HepG2 (cell line): ENCODE data around the gene UBE2M. TPM values are rescaled to one million over a fixed set of nuclear protein-coding genes. Genes with fewer than 3 reads are reported as not detected.

ENCODE experiments used
- ARNT ChIP-seq: fragments of 450-650 bp; IDR thresholded peaks from 2 replicates; pipeline ENCODE4 v1.6.1; 2017
- FOXO4 ChIP-seq: sonication (generic); formaldehyde crosslinking; conservative IDR thresholded peaks from 2 replicates; pipeline ENCODE4 v1.8.1; 2023; ENCODE audit warnings: missing genetic modification reagents
- IKZF1 ChIP-seq: fragments of 450-650 bp; IDR thresholded peaks from 2 replicates; pipeline ENCODE4 v1.7.1; 2016
- KDM3A ChIP-seq: IDR thresholded peaks from 2 replicates; pipeline ENCODE4 v1.6.1; 2018; ENCODE audit warnings: low read depth, missing compliant biosample characterization
- MTF2 ChIP-seq: sonication (generic); formaldehyde crosslinking; IDR thresholded peaks from 2 replicates; pipeline ENCODE4 v1.5.0; 2020; ENCODE audit warnings: missing genetic modification reagents, borderline replicate concordance
- NBN ChIP-seq: fragments of 450-650 bp; conservative IDR thresholded peaks from 2 replicates; pipeline ENCODE4 v1.6.1; 2017
- NFYB ChIP-seq: sonication (generic); formaldehyde crosslinking; IDR thresholded peaks from 2 replicates; pipeline ENCODE4 v1.4.0; 2020; ENCODE audit warnings: missing genetic modification reagents
- RAD51 ChIP-seq: fragments of 450-650 bp; IDR thresholded peaks from 2 replicates; pipeline ENCODE4 v1.6.1; 2016; ENCODE audit warnings: borderline replicate concordance
- REL ChIP-seq: sonication (generic); formaldehyde crosslinking; conservative IDR thresholded peaks from 2 replicates; pipeline ENCODE4 v1.8.0; 2022; ENCODE audit warnings: mild to moderate bottlenecking, missing genetic modification reagents, moderate library complexity
- RNF219 ChIP-seq: sonication (generic); formaldehyde crosslinking; IDR thresholded peaks from 2 replicates; pipeline ENCODE4 v1.5.0; 2020; ENCODE audit warnings: mild to moderate bottlenecking, missing genetic modification reagents
- SIN3A ChIP-seq: IDR thresholded peaks from 2 replicates; pipeline ENCODE4 v1.6.1; 2011; ENCODE audit warnings: low read depth, mild to moderate bottlenecking, control low read depth, low read length, borderline replicate concordance
- SPEN ChIP-seq: sonication (generic); formaldehyde crosslinking; IDR thresholded peaks from 2 replicates; pipeline ENCODE4 v1.5.1; 2020; ENCODE audit warnings: low read depth, mild to moderate bottlenecking, missing genetic modification reagents
- SYNCRIP ChIP-seq: fragments of 200-400 bp; formaldehyde crosslinking; IDR thresholded peaks from 2 replicates; pipeline ENCODE4 v1.6.1; 2018; ENCODE audit warnings: mild to moderate bottlenecking, low read depth, low read length; ENCODE audit not compliant: insufficient read depth
- TAF15 ChIP-seq: fragments of 200-400 bp; formaldehyde crosslinking; IDR thresholded peaks from one replicate; pipeline ENCODE4 v1.6.1; 2018; ENCODE audit warnings: mild to moderate bottlenecking, low read depth, low read length; ENCODE audit not compliant: poor library complexity, severe bottlenecking
- ZBTB38 ChIP-seq: sonication (generic); formaldehyde crosslinking; IDR thresholded peaks from 2 replicates; pipeline ENCODE4 v1.5.1; 2020; ENCODE audit warnings: mild to moderate bottlenecking, missing genetic modification reagents
- ZNF251 ChIP-seq: sonication (generic); formaldehyde crosslinking; IDR thresholded peaks from 2 replicates; pipeline ENCODE4 v1.9.0; 2021; ENCODE audit warnings: mild to moderate bottlenecking, missing genetic modification reagents
- ZNF274 ChIP-seq: sonication (generic); formaldehyde crosslinking; IDR thresholded peaks from 2 replicates; pipeline ENCODE4 v1.5.1; 2020; ENCODE audit warnings: mild to moderate bottlenecking, missing genetic modification reagents
- ZNF343 ChIP-seq: sonication (generic); formaldehyde crosslinking; IDR thresholded peaks from 2 replicates; pipeline ENCODE4 v1.4.0; 2020; ENCODE audit warnings: mild to moderate bottlenecking, missing genetic modification reagents
- ZNF451 ChIP-seq: sonication (generic); formaldehyde crosslinking; IDR thresholded peaks from 2 replicates; pipeline ENCODE4 v1.5.0; 2020; ENCODE audit warnings: mild to moderate bottlenecking, missing genetic modification reagents
- ZNF547 ChIP-seq: sonication (generic); formaldehyde crosslinking; IDR thresholded peaks from 2 replicates; pipeline ENCODE4 v1.5.1; 2020; ENCODE audit warnings: mild to moderate bottlenecking, missing genetic modification reagents
- ZNF83 ChIP-seq: sonication (generic); formaldehyde crosslinking; IDR thresholded peaks from 2 replicates; pipeline ENCODE4 v1.4.0; 2020; ENCODE audit warnings: missing genetic modification reagents, mild to moderate bottlenecking, borderline replicate concordance
- ZSCAN12 ChIP-seq: sonication (generic); formaldehyde crosslinking; IDR thresholded peaks from 2 replicates; pipeline ENCODE4 v1.9.0; 2021; ENCODE audit warnings: mild to moderate bottlenecking, missing genetic modification reagents
- polyA plus RNA-seq, 8 experiments: library from polyadenylated mRNA; depleted of rRNA in 3 of 8; stranded (reverse) in 7 of 8; unstranded in 1 of 8; fragments of >200 nt; fragmentation: Illumina TruSeq in 4 of 8; extraction: Trizol in 4 of 8; gene quantifications; 2 replicates each; pipeline versions ENCODE4 v1.2.1 to v1.2.3, GENCODE V29; 2011 to 2016; ENCODE audit warnings: low read depth in 4 of 8, missing spikeins in 1 of 8, mixed read lengths in 1 of 8; ENCODE audit not compliant: insufficient read depth in 1 of 8
- total RNA-seq, 5 experiments: library from RNA; depleted of rRNA; stranded (reverse); fragments of >200 nt; fragmentation: Illumina TruSeq; extraction: Trizol; gene quantifications; 2 replicates each; pipeline ENCODE4 v1.2.3, GENCODE V29; 2016; ENCODE audit warnings: low read depth in 1 of 5
- TF ChIP-seq, protein P1 (sequence below): sonication (generic); formaldehyde crosslinking; IDR thresholded peaks from 2 replicates; pipeline ENCODE4 v1.8.0; 2022; ENCODE audit warnings: missing genetic modification reagents, mild to moderate bottlenecking, moderate library complexity, borderline replicate concordance
- TF ChIP-seq, protein P2 (sequence below): sonication (generic); formaldehyde crosslinking; conservative IDR thresholded peaks from 2 replicates; pipeline ENCODE4 v1.8.0; 2022; ENCODE audit warnings: low read depth, missing genetic modification reagents

The UBE2M gene
- total and polyA plus RNA-seq, 2 of the 13 experiments (the other 11 are each of a cell fraction or from before 2014, with no cell fraction given): 36.2 to 50.3 TPM

- TF ChIP-seq ZNF547 (CRISPR knock-in tag): no peak; the same call in 1 of the 2 replicates
- no peak for TF ChIP-seq SYNCRIP
- 0 out of 2 replicates have a peak, but pooled peaks have one; percentile 70 for TF ChIP-seq KDM3A (CRISPR knock-in tag)
- TF ChIP-seq MTF2 (CRISPR knock-in tag): no peak; the same call in 1 of the 2 replicates
- no peak; the same call in 1 of the 2 replicates for TF ChIP-seq SIN3A
- TF ChIP-seq FOXO4 (CRISPR knock-in tag): 0 out of 2 replicates have a peak, but pooled peaks have one; percentile 96
- no peak for TF ChIP-seq ZNF83 (CRISPR knock-in tag)
- no peak for TF ChIP-seq REL
- TF ChIP-seq NFYB (CRISPR knock-in tag): peak; percentile 89
- no peak for TF ChIP-seq RNF219 (CRISPR knock-in tag)
- no peak for TF ChIP-seq ZSCAN12 (CRISPR knock-in tag)
- no peak for TF ChIP-seq RAD51
- no peak for TF ChIP-seq IKZF1
- TF ChIP-seq, protein P1, sequence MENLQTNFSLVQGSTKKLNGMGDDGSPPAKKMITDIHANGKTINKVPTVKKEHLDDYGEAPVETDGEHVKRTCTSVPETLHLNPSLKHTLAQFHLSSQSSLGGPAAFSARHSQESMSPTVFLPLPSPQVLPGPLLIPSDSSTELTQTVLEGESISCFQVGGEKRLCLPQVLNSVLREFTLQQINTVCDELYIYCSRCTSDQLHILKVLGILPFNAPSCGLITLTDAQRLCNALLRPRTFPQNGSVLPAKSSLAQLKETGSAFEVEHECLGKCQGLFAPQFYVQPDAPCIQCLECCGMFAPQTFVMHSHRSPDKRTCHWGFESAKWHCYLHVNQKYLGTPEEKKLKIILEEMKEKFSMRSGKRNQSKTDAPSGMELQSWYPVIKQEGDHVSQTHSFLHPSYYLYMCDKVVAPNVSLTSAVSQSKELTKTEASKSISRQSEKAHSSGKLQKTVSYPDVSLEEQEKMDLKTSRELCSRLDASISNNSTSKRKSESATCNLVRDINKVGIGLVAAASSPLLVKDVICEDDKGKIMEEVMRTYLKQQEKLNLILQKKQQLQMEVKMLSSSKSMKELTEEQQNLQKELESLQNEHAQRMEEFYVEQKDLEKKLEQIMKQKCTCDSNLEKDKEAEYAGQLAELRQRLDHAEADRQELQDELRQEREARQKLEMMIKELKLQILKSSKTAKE (CRISPR knock-in tag): peak; percentile 39; the same call in 1 of the 2 replicates
- no peak for TF ChIP-seq NBN
- TF ChIP-seq ZNF251: no peak
- 0 out of 2 replicates have a peak, but pooled peaks have one; percentile 9 for TF ChIP-seq ZBTB38 (CRISPR knock-in tag)
- TF ChIP-seq TAF15: no peak
- TF ChIP-seq ZNF451: no peak; the same call in 1 of the 2 replicates
- peak; percentile 29; the same call in 1 of the 2 replicates for TF ChIP-seq ZNF274 (CRISPR knock-in tag)
- TF ChIP-seq ARNT: no peak
- peak; percentile 59 for TF ChIP-seq SPEN
- TF ChIP-seq ZNF343 (CRISPR knock-in tag): no peak
- TF ChIP-seq, protein P2, sequence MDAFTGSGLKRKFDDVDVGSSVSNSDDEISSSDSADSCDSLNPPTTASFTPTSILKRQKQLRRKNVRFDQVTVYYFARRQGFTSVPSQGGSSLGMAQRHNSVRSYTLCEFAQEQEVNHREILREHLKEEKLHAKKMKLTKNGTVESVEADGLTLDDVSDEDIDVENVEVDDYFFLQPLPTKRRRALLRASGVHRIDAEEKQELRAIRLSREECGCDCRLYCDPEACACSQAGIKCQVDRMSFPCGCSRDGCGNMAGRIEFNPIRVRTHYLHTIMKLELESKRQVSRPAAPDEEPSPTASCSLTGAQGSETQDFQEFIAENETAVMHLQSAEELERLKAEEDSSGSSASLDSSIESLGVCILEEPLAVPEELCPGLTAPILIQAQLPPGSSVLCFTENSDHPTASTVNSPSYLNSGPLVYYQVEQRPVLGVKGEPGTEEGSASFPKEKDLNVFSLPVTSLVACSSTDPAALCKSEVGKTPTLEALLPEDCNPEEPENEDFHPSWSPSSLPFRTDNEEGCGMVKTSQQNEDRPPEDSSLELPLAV (CRISPR knock-in tag): no peak
Observed at GRCh38 chr19:58559275-58560006, 1.0 kb upstream of the UBE2M start (continued).
